ENCODE data around the gene KLHDC3. TPM values are rescaled to one million over a fixed set of nuclear protein-coding genes. Genes with fewer than 3 reads are reported as not detected.

Gene KLHDC3
- total and polyA plus RNA-seq, 9 of the 15 experiments (the other 6 are each of a cell fraction or from before 2014, with no cell fraction given) = 4.5 to 171 (median 107) TPM

GRCh38 chr6:42978839-42979522, 35.1 kb upstream of the KLHDC3 start, which contains the start of gene PEX6 (continued):
- TF ChIP-seq E2F4 (CRISPR knock-in tag; IDR thresholded peaks at IDR 0.05; ENCODE audit: low read depth) = 0 out of 2 replicates have a peak, but pooled peaks have one; percentile 32
- TF ChIP-seq ZNF384 (IDR thresholded peaks at IDR 0.05; ENCODE audit: low read depth, low read length) = no peak
- no peak for TF ChIP-seq ADNP (tag; IDR thresholded peaks at IDR 0.05)
- no peak for TF ChIP-seq TAF7 (tag; IDR thresholded peaks at IDR 0.05)
- TF ChIP-seq HOMEZ (CRISPR knock-in tag; IDR thresholded peaks at IDR 0.05) = peak; percentile 55; the same call in 1 of the 2 replicates
- no peak for TF ChIP-seq SMC3 (conservative IDR thresholded peaks at IDR 0.05; ENCODE audit: insufficient read depth, low read depth, low read length)
- no peak for TF ChIP-seq ATF2 (CRISPR knock-in tag; IDR thresholded peaks at IDR 0.05)
- TF ChIP-seq CHD4 (IDR thresholded peaks at IDR 0.05; ENCODE audit: insufficient read depth, insufficient replicate concordance, low read depth, low read length, poor library complexity, severe bottlenecking) = no peak
- TF ChIP-seq MEF2D (tag; conservative IDR thresholded peaks at IDR 0.05; ENCODE audit: low read depth) = 0 out of 2 replicates have a peak, but pooled peaks have one; percentile 18
- TF ChIP-seq RAD51 (IDR thresholded peaks at IDR 0.05; ENCODE audit: borderline replicate concordance, low read depth) = peak; percentile 12; the same call in 1 of the 2 replicates
- peak; percentile 63; the same call in 1 of the 2 replicates for TF ChIP-seq SNIP1 (IDR thresholded peaks at IDR 0.05; ENCODE audit: low read depth)
- TF ChIP-seq CREB3 (tag; conservative IDR thresholded peaks at IDR 0.05; ENCODE audit: low read depth) = peak; percentile 24; the same call in 1 of the 2 replicates
- TF ChIP-seq TSHZ1 (CRISPR knock-in tag; IDR thresholded peaks at IDR 0.05) = no peak
- no peak for TF ChIP-seq ZKSCAN8 (CRISPR knock-in tag; IDR thresholded peaks at IDR 0.05)
- TF ChIP-seq ETS2 (tag; IDR thresholded peaks at IDR 0.05; ENCODE audit: borderline replicate concordance, poor library complexity, severe bottlenecking) = no peak
- no peak for TF ChIP-seq GABPB2 (CRISPR knock-in tag; conservative IDR thresholded peaks at IDR 0.05)
